C4-2B (cell line): ENCODE measurements around the gene ID3.

Experiments used
- CTCF ChIP-seq: fragments of 450-650 bp; conservative IDR thresholded peaks from 2 replicates; pipeline ENCODE4 v1.5.1; 2017; ENCODE audit warnings: mild to moderate bottlenecking
- ZFX ChIP-seq: fragments of 450-650 bp; IDR thresholded peaks from 2 replicates; pipeline ENCODE4 v1.6.1; 2017

GRCh38 chr1:23526329-23527041, 32.8 kb downstream of the ID3 start:
- no peak for TF ChIP-seq CTCF
- no peak for TF ChIP-seq ZFX
